HS-5 (cell line): ENCODE results near the gene BMPER.

Experiments used
- DNase-seq: peaks from one replicate; pipeline ENCODE4 v3.0.0-alpha.2; 2012; ENCODE audit warnings: low read depth

Gene BMPER

DNA sequence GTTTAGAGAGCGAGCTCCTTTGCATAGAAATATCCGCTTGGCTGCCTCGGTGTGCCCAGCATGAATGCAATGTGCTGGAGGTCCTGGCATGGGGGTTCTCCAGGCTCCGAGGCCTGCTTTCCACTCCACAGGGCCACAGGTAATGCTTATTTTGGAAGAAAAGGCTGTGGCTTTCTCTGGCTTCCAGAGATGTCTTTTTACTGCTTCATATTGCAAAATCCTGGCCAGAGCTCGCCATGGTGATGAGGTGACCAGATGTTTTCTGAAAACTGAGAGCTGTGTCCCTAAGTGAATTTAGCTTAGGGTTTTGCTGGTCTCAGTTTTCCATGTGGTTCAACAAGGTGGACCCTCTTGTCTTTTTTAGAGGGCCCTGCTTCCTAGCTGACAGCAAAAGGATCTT lies 65.2 kb downstream of the BMPER start:
- DNase-seq: no peak

DNA sequence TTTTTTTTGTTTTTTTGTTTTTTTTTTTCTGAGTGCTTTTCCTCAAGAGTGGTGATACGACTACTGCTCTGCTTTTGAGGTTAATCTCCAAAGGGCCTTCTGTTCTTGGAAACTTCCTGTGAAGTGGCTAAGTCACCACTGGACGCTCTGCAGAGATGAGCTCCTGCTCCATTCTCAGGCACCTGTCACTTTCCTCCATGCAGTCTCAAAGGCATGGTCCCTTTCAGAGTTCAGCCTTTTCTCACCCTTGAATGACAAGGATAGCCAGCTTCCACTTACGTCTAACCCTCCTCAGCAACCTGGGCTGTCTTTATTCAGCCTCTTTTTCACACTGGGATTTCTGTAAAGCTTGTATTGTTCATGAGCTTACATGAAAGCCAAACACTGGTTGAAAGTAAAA lies 65.8 kb downstream of the BMPER start:
- no peak for DNase-seq

DNA sequence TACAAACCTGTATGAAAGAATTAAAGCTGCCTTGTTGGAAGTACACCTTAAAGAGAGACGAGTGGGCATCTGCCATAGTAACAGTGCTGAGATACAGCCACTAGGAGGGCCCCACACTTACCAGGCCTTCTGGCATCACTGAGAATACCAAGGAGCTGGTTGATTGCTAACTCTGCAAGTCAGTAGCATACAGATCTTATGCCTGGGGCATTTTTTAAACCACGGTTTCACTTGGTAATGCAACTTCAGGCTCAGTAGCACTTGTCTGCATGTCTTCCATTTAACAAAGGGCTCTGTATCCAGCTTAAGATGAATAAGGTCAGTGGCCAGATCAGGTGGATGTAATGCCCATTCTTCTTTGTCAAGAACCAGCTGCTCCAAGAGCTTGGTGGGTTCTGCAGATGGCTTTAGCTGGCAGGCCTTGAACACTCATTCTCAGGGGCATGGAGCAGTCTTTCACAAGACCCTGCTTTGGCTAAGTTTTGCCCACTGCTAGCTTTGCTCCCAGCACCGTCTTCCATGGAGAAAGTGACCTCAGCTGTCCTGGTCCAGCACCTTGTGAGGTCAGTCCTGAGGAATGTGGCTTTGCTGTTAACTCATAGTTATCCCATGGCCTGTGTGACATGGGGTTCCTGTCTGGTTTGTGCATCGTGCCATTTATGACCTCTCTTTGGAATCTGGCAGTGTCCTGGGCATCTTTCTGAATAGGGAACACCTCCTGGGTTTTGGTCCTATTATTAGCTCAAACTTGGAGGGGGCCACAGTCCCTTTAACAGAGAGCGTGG lies 68.1 kb downstream of the BMPER start:
- DNase-seq: no peak

DNA sequence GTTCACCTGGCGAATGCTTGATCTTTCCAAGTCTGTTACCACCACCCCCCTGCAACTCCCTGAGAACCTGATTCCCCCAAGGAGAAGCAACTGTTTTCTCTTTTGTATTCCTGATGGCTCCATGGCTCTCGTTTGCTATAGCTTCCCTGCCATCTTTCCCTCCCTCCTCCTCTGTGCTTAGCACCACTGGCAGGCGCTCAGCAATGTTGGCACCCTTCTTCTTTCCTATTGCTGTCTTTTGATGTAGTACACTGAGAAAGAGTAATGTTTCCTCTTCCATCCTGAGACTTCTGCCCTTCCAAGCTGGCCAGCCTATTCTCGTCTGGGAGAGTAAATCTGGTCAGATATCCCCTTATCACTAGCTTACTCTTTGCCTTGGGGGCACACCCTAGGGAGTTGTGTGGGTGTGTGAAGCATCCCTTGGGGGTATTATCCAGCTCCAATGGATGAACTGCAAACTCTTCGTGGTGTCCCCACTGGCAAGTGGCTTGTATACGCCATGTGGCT lies 74.0 kb downstream of the BMPER start:
- no peak for DNase-seq

DNA sequence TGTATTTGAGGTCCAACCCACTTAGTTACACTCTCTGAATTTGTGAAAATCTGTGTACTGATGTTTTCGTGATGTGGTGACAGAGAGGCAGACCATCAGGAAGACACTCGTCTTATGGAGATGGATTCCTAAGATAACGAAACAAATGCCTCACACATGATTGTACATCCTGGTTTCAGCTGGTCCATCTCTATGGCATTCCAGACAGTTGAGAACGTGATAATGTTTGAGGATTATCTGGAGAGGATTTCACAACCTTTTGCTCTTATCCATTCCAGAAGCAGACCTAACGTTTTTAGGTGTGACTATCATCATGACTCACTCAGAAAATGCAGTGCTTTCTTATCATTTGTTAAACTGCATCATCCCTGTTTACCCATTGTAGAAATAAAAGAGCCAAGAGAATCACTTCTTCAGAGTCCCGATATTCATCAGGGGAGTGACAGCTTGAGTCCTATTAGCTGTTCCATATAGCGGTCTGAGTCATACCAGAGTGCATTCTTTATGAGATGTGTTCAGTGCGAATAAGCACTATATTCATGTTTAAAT lies 74.5 kb downstream of the BMPER start:
- peak; percentile 100 for DNase-seq

DNA sequence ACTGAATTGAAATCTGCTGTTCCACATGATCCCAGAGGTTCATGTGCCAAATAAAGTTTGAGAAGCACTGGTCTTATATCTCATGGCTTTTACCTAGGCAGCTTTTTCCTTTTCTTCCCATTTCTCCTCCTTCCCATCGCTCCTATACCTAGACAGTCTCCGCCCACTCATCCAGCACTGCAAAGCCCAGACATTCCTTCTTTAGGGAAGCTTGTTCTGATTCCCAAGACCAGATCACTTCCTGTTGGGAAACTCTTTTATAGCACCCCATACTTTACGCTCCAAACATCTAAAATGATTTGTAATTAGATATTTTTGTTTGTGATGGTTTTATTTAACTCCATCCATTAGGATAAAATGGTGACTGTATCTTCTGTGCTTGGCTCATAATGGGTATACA lies 75.9 kb downstream of the BMPER start:
- no peak for DNase-seq

DNA sequence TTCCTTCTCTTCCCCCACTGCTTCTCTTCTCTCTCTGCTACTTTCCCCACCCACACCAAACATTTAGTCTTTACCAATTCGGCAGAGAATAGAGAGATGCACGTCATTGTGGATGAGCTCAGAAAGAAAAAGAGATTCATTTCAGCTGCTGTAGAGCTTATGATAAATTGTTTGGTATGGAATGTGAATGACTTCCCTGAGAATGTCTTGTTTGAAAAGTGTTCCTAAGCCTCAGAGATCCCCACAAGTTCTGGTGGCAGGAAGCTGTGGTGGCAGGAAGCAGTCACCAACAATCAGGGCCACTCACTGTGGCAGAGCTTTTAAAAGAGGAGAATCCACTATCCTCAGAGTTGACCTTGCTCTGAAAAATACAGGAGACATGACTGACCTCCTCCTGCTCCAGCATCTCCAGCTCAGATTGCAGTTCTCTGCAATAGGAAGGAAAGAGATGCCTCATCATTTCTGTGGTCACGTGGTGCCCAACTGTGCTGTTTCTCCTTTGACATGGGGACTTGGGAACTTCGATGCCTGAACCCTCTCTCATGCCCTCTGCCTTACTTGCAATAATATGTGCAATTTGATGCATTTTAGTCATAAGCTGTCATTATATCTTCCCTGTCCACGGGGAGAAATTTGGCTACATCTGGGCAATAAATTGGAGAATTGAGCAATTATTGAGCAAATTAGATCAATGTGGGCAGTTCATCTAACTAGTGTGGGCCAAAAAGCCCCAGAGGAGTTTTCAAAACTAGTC lies 76.5 kb downstream of the BMPER start:
- DNase-seq: peak; percentile 68

DNA sequence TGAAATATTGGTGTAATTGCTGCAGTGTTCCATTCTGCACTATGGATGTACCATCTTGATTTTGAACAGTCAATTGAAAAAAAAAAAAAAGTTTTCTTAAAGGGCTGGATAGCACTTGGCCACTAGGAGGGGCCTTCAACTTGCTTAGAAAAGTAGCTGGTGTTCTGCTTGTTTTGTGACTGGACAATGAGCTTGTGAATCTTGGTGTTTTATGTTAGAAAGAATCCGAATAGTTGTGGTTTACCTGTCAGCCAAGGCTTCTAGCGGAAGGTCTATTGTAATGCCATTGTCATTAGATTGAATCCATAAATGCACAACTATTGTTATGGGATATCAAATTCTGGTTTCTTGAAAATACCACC lies 77.1 kb downstream of the BMPER start:
- DNase-seq: no peak

DNA sequence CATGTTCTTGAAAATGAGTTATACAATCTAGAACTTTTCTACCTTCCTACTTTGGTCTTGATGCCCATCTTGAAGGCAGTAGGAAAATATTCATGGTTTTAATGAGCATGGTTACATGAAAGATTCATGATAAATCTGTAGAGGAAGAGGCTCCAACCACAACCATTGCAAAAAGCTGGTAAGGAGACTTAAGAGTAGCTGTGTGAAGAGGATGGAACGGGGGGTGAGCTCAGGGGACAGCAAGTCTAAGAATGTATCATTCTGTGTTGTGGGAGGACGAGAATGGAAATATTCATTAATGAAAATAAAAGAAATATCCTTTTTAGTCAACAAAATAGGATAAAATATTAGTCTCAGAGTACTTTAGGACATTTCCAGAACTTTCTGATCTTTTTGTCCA lies 81.1 kb downstream of the BMPER start:
- no peak for DNase-seq

DNA sequence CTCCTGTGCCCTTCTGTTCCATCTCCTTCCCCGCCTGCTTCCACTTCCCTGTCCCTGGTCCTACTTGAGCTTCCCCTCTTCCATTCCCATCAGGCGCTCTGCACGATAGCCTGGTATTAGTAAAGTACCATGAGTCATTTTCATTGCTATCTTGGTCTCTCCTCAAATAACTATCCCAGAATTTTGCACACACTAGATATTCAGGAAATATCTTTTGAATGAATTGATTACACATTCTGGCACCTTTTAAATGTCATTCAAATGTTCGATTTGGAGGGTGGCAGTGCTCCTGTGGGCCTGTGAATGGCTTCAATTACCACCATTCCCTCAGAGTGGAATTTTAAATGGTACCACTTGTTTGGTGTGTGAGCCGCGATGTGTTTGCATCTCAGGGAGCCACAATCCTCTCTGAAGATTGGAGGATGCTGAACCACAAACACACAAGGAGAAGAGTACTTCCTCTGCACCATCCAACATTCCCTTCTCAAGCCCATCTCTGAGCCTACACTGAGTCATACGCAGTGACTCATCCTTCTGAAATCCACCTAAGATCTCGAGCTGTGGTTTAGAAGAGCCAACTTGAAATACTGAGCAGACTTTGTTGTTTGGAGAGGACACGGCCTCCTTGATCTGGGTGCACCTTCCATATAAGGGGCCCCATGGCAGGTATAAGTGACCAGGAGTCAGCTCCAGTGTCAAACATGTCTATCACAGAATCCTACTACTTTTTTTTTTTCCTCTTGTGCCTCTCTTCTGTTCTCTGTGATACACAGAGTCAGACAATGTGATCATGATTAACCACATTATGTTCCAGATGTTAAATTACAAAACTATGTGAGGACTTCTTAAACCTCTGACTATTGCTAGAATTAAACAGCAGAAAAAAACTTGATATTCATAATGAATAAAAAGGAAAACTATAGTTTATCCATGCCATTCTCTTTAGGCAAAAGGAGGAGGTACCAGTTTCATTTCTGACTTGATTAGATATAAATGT lies 81.9 kb downstream of the BMPER start:
- DNase-seq: peak; percentile 100

DNA sequence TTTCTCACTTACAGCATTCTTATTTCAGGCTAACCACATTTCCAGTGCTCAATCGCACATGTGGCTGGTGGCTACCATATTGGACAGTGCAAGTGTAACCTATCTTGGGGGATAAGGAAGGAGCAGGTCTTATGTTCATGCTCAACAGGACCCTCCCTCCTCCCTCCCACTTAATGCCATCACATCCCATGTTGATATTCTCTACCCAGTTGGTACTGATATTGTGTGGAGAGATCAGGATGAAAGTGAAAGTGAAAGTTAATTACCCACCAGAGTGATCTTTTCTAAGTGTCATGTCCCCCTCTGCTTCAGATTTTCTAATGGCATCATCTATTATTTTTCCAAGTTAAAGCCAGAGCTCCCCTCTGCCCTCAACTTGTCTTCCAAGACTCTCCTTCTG lies 91.6 kb downstream of the BMPER start:
- DNase-seq: no peak

DNA sequence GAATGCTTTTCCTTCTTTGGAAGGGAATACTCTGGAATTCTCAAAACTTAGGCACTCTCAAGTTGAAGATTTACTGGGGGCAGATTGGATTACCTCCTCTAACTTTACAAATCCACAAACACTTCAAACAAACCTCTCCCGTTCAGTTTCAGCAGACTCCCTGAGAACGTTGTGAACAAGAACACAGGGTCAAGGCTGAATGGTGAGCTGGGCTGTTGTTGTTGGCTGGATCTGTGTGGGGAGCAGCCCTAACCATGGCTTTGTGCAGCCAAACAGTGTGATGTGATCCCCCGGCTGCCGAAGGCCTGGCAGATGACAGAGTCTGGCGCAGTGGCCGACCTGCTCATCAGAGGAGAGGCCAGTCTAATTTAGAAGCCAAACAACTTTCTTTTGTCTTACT lies 93.1 kb downstream of the BMPER start:
- DNase-seq: no peak

DNA sequence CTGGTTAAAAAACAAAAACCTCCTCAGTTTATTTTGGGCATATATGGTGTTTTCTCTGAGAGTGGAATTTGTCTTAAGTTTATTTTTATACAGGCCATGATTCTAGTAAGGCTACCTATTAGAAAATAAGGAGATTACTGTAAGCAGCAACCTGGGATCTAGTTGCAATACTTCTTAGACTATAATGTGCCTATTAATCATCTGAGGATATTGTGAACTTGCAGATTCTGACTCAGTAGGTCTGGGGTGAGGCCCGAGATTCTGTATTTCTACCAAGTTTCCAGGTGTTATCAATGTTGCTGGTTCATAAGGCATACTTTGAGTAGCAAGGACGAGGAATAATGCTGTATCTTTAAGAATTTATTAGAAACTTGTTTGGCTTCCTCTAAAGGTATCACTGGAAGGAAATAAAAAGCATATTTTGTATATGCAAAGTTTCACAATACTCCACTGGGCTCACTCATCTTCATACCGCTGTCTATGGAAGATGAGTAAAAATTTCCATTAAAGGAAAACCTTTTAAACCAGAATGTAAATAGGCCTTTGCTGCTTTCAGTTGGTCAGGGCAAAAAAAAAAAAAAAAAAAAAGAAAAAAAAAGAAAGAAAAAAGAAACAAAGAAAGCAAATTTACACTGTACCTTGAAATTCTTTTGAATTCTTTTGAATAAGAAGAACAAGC lies 105.8 kb downstream of the BMPER start:
- DNase-seq: peak; percentile 36

DNA sequence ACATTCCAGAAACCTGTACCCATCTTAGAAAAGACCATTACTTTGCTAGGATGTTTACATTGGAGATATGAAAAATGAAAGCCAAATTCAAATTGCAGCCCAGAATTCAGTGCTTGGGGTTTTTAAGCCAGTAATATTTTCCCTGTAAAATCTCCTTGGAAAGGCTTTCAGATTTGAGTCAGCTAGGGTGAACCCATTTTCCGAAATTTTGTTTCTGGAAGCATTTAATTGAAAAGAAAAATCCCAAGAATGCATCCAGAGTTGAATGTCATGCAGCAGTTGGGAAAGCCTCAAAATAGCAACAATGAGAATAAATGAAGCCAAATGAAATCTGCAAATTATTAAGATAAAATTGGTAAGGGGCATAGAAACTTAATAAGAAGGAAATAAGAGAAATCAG lies 106.4 kb downstream of the BMPER start:
- peak; percentile 22 for DNase-seq

DNA sequence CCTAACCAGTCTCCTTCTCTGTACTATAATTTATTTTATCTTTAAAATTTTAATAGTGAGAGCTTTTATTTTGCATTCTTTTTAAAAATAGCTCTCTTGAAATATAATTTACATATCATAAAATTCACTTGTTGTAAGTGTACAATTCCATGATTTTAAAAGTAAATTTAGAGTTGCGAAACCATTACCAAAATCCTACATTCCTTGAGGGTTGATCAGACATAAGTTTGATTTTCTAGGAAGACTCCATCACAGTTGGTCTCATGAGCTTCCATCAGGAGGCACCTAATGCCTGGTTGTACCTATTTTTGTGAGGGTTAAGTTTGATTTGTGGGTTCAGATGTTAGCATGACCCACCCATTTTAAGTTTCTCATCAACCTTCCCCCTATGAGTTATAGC lies 108.1 kb downstream of the BMPER start:
- DNase-seq: no peak

DNA sequence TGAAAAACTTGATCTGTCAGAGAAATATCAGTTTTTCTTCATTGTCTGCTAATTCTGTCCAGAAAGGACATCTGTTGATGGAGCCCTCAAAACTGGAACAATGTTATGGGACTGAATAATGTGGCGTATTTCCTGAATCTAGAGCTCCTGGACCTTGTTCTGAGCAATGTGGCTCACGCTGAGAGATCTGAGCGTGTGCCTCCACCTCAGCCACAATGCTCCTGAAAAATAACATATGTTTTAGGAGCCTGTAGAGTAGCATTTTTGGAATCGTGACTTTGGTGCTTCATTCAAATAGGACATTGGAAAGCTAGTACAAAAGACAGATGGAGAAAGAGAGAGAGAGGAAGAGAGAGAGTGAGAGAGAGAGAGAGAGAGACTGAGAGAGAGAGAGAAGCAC lies 110.3 kb downstream of the BMPER start:
- no peak for DNase-seq

DNA sequence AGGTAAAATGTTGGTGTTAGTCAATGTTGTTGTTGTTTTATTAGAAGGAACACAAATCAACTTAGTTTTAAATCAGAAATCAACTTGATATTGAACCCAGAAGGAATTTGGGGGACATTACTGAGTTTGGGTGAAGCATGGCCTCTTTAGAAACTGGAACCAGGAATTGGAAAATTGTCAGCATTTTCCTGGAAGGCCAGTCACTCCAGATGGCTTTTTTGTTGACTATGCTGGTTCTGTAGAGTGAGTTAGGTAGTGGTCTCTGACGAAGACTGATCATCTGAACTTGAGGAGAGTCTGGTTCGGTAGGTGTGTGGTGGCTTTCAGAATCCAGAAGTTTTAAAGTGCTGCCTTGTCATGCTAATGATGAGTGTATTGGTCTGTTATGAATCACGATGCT lies 111.5 kb downstream of the BMPER start:
- DNase-seq: no peak

DNA sequence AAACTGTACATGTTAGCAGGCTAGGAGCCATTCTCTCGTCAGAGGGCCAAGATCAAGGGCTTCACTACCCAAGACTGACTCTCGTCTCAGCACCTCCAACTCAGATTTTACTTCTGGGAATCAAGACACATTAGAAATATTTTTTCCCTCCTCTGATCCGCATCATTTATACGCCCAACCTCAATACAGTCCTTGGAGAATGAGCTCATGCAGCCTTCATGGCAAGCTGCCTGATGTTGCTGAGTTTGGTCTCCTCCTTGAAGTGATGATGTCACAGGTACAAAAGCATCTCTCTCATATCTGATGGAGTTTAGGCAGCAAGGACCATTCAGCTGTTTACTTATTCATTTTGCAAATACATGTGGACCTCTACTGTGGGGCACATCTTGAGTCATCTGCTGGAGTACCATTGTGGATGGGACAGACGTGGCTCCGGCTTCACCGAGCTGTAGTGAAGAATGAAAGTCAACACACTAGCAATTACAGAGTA lies 114.0 kb downstream of the BMPER start:
- DNase-seq: no peak

DNA sequence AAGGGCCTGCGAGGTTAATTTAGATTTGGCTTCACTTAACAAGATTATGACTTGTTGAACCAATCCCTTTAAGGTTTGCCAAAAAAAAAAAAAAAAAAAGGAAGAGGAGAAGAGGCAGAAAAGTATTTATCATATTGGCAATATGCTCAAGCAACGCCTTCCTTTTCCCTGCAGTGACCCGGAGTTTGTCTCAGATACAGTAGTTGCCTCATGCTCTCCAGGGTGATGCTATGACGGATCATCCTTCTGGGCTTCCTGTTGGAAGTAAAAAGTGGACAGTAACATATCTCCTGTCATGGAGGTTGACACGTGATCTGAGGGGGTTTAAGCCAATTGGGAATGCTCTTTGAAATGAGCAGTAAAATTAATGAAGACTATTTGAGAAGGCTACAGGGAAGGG lies 117.3 kb downstream of the BMPER start:
- DNase-seq: no peak

DNA sequence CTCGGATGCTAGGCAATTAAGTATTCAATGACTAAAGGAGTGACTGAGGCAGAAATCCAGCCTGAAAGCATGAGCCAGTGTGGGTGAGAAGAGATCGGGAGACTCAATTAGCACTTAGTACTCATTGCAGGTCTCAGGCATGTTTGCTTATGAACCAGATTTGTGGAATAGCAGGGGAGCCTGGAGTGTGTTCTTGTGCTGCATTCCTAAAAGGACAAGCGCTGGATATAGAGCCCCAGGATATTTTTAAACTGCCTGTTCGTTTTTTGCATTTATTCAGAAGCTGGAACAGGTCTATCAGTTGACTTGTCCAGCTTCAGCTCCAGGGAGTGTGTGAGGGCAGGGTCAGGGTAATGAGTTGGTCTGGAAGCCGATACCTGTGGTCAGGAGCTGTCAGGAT lies 120.3 kb downstream of the BMPER start:
- DNase-seq: no peak

DNA sequence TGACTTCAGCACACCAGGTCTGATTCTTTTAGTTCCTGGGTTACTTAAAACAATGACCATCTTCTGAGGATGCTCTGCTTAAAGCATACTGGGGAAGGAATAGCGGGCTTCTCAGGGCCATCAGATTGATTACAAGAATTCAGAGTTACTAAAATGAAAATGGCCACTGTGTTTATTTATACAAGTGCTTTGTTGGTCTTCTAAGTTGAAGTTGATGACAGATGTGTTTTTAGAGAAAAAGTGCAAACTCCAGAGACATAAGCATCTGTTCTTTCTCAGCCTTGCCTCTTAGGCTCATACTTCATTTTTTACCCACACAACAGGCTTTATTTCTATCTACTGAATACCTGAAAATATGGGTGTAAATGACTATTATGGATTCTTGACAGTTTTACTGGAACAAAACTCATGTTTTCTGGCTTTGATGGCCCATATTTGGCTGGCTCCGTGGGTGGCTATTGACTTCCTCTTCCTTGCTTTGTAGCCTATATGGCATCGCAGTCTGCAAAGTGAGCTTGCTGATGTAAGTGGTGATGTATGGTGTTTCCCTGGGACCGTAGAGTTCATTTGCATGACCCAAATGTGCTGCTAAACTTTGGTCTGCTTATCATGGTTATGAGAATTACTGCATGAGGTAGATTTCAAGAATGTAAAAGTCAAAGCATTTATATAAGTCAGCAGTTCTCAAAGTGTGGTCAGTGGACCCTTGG lies 121.3 kb downstream of the BMPER start:
- no peak for DNase-seq
